HAP-1 (cell line): Measurements from ENCODE around the gene CHCT1.

Experiments used
- DNase-seq, 2 experiments: peaks; one replicate each; pipeline ENCODE4 v3.0.0-alpha.2; 2016 to 2020; ENCODE audit warnings: low spot score in 2 of 2
- H3K27me3 ChIP-seq: fragments of 250-450 bp; sonication (Bioruptor Pico); 2 replicates; pipeline ENCODE4 v1.5.1; 2020; ENCODE audit warnings: low read depth, mild to moderate bottlenecking, moderate library complexity
- H3K36me3 ChIP-seq: fragments of 250-450 bp; sonication (Bioruptor Pico); replicated peaks from 2 replicates; pipeline ENCODE4 v1.5.1; 2020; ENCODE audit warnings: mild to moderate bottlenecking
- H3K4me1 ChIP-seq: fragments of 250-450 bp; sonication (Bioruptor Pico); 2 replicates; pipeline ENCODE4 v1.5.1; 2020; ENCODE audit warnings: mild to moderate bottlenecking
- H3K4me3 ChIP-seq: fragments of 250-450 bp; sonication (Bioruptor Pico); 2 replicates; pipeline ENCODE4 v1.5.1; 2020; ENCODE audit warnings: mild to moderate bottlenecking, moderate library complexity
- H3K9me3 ChIP-seq: fragments of 250-450 bp; sonication (Bioruptor Pico); 2 replicates; pipeline ENCODE4 v1.5.1; 2020; ENCODE audit warnings: mild to moderate bottlenecking, moderate library complexity
- in situ Hi-C: fragments of 300-500 bp; cut with MboI; formaldehyde crosslinking; loops from 3 replicates; pipeline ENCODE4 v1.14.3; 2020; ENCODE audit warnings: low sequenced_read_pairs, inconsistent platforms, mixed read lengths

CHCT1 gene

GRCh38 chr17:60436676-60437075 is 14.4 kb downstream of the CHCT1 start:
- H3K36me3 ChIP-seq: no peaks in the 10 kb centered on the region
- H3K27me3 ChIP-seq: no peaks in the 10 kb centered on the region
- in situ Hi-C loops: loop anchor here (25.0 kb wide), 1 partner anchor 524 kb away; no protein-coding TSS in a partner anchor
- DNase-seq: no peak
- peaks cover 11% of the 10 kb centered on the region for H3K9me3 ChIP-seq
- peaks cover 9% of the 10 kb centered on the region for H3K4me1 ChIP-seq
- H3K4me3 ChIP-seq: no peak overlapping the region

GRCh38 chr17:60439501-60439900 is 17.2 kb downstream of the CHCT1 start:
- Histone ChIP-seq H3K4me3 (no peak overlapping the region), H3K27me3 (no peaks in the 10 kb centered on the region), H3K4me1 (peaks cover 14% of the 10 kb centered on the region), H3K36me3 (no peaks in the 10 kb centered on the region), H3K9me3 (no peaks in the 10 kb centered on the region)
- in situ Hi-C loops: loop anchor here (25.0 kb wide), 1 partner anchor 527 kb away; no protein-coding TSS in a partner anchor
- peak in 1 of 2 experiments; percentile 65 for DNase-seq

GRCh38 chr17:60442271-60443173 is 20.2 kb downstream of the CHCT1 start:
- peaks cover 12% of the 10 kb centered on the region for H3K4me1 ChIP-seq

GRCh38 chr17:60443713-60444112 is 21.4 kb downstream of the CHCT1 start:
- in situ Hi-C loops: loop anchor here (25.0 kb wide), 1 partner anchor 531 kb away; no protein-coding TSS in a partner anchor
- H3K4me1 ChIP-seq: peaks cover 12% of the 10 kb centered on the region
- 0 out of 2 replicates have a peak, but pooled peaks cover 3% of the 10 kb centered on the region for H3K36me3 ChIP-seq
- no peak for DNase-seq
- H3K27me3 ChIP-seq: no peaks in the 10 kb centered on the region
- no peaks in the 10 kb centered on the region for H3K9me3 ChIP-seq
- H3K4me3 ChIP-seq: no peak overlapping the region

More at GRCh38 chr17:60442271-60443173, 20.2 kb downstream of the CHCT1 start:
- Histone ChIP-seq H3K36me3 (0 out of 2 replicates have a peak, but pooled peaks cover 3% of the 10 kb centered on the region), H3K4me3 (no peak overlapping the region), H3K9me3 (no peaks in the 10 kb centered on the region), H3K27me3 (no peaks in the 10 kb centered on the region)
- no peak for DNase-seq
- in situ Hi-C loops: loop anchor here (25.0 kb wide), 1 partner anchor 530 kb away; no protein-coding TSS in a partner anchor

GRCh38 chr17:60445144-60445543 is 22.9 kb downstream of the CHCT1 start:
- in situ Hi-C loops: loop anchor here (25.0 kb wide), 1 partner anchor 533 kb away; no protein-coding TSS in a partner anchor
- Histone ChIP-seq H3K36me3 (0 out of 2 replicates have a peak, but pooled peaks cover 3% of the 10 kb centered on the region), H3K9me3 (no peaks in the 10 kb centered on the region), H3K4me1 (peaks cover 6% of the 10 kb centered on the region; the same call in 1 of the 2 replicates), H3K27me3 (no peaks in the 10 kb centered on the region), H3K4me3 (no peak overlapping the region)
- no peak for DNase-seq

DNA sequence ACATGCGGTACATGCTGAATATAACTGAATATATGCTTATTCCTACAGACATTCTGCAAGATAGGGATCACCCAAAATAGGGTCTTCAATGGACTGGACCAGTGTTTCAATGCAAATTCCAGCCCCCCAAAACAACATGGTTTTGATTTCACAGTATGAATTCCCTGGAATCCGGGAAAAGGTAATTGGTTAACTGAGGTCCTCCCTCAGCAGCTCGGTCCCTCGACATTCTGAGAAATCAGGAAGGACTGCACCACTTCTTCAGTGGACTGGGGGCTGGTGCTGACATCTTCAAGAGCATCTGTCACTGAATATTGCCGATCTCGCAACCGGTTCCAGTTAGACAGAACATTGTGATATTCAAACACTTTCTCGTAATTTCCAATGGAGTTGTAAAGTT is 25.1 kb downstream of the CHCT1 start:
- in situ Hi-C loops: loop anchor here (25.0 kb wide), 1 partner anchor 535 kb away; no protein-coding TSS in a partner anchor
- Histone ChIP-seq H3K4me1 (peaks cover 6% of the 10 kb centered on the region; the same call in 1 of the 2 replicates), H3K27me3 (no peaks in the 10 kb centered on the region), H3K36me3 (peaks cover 8% of the 10 kb centered on the region), H3K4me3 (no peak overlapping the region), H3K9me3 (no peaks in the 10 kb centered on the region)
- DNase-seq: no peak

- Histone ChIP-seq H3K27me3 (no peaks in the 10 kb centered on the region), H3K36me3 (peaks cover 16% of the 10 kb centered on the region), H3K4me3 (no peak overlapping the region), H3K9me3 (no peaks in the 10 kb centered on the region), H3K4me1 (0 out of 2 replicates have a peak, but pooled peaks cover 5% of the 10 kb centered on the region)
- in situ Hi-C loops: no loop called here
- no peak for DNase-seq
Observed at GRCh38 chr17:60451071-60451470, 28.8 kb downstream of the CHCT1 start.

DNA sequence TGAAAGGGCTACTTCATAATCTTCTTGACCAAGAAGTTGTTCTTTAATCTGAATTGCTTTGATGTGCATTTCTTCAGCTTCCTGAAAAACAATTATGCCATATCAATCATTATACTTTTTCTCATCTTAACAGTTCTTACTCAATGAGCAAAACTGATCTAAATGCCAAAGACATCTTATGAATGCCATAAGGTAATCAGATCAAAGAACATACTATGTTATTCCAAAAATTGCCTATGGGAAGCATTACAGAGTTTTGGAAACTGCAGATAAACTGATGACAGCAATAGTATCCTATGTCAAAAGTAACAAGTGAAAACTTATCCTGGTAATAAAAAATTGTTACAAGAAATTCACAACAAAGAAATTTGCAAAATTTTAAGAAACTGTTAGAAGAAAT is 29.7 kb downstream of the CHCT1 start:
- Histone ChIP-seq H3K27me3 (no peaks in the 10 kb centered on the region), H3K4me3 (no peak overlapping the region), H3K9me3 (0 out of 2 replicates have a peak, but pooled peaks cover under 1% of the 10 kb centered on the region), H3K36me3 (peaks cover 17% of the 10 kb centered on the region), H3K4me1 (0 out of 2 replicates have a peak, but pooled peaks cover 5% of the 10 kb centered on the region)
- no peak for DNase-seq
- in situ Hi-C loops: no loop called here

DNA sequence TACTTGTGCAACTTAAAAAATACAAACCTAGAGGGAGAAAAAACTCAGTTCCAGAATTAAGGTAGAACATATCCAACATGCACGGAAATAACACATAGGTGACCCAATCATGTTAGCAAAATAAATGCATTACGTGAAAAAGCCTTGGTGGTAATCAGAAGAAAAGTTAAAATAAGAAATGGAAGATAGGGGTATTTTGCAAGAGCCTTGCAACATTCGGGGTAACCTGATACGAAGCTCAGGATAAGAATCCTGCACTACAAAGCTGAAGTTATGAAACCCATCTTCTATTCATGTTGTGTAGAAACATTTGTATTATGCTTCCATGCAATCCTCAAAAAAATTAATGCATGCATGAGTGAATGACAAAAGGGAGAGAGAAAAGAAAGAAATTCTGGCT is 33.1 kb downstream of the CHCT1 start:
- H3K36me3 ChIP-seq: peaks cover 32% of the 10 kb centered on the region
- no peak overlapping the region for H3K4me3 ChIP-seq
- in situ Hi-C loops: no loop called here
- no peak for DNase-seq
- H3K27me3 ChIP-seq: no peaks in the 10 kb centered on the region
- H3K4me1 ChIP-seq: 0 out of 2 replicates have a peak, but pooled peaks cover 5% of the 10 kb centered on the region
- H3K9me3 ChIP-seq: 0 out of 2 replicates have a peak, but pooled peaks cover 4% of the 10 kb centered on the region

- H3K4me3 ChIP-seq: no peak overlapping the region
Observed at GRCh38 chr17:60457148-60457547, 34.9 kb downstream of the CHCT1 start.

GRCh38 chr17:60461584-60461983 is 39.3 kb downstream of the CHCT1 start:
- in situ Hi-C loops: no loop called here

More at GRCh38 chr17:60457148-60457547, 34.9 kb downstream of the CHCT1 start:
- H3K9me3 ChIP-seq: 0 out of 2 replicates have a peak, but pooled peaks cover 4% of the 10 kb centered on the region
- DNase-seq: no peak
- in situ Hi-C loops: no loop called here
- H3K4me1 ChIP-seq: 0 out of 2 replicates have a peak, but pooled peaks cover 5% of the 10 kb centered on the region
- no peaks in the 10 kb centered on the region for H3K27me3 ChIP-seq
- H3K36me3 ChIP-seq: peaks cover 38% of the 10 kb centered on the region

GRCh38 chr17:60463157-60463835 is 41.0 kb downstream of the CHCT1 start:
- in situ Hi-C loops: no loop called here
- no peak for DNase-seq
- Histone ChIP-seq H3K4me1 (no peaks in the 10 kb centered on the region), H3K9me3 (no peaks in the 10 kb centered on the region), H3K4me3 (no peak overlapping the region), H3K36me3 (peaks cover 27% of the 10 kb centered on the region), H3K27me3 (no peaks in the 10 kb centered on the region)

More at GRCh38 chr17:60461584-60461983, 39.3 kb downstream of the CHCT1 start:
- Histone ChIP-seq H3K9me3 (0 out of 2 replicates have a peak, but pooled peaks cover 4% of the 10 kb centered on the region), H3K4me3 (no peak overlapping the region), H3K4me1 (no peaks in the 10 kb centered on the region), H3K36me3 (peaks cover 35% of the 10 kb centered on the region), H3K27me3 (no peaks in the 10 kb centered on the region)
- DNase-seq: no peak

DNA sequence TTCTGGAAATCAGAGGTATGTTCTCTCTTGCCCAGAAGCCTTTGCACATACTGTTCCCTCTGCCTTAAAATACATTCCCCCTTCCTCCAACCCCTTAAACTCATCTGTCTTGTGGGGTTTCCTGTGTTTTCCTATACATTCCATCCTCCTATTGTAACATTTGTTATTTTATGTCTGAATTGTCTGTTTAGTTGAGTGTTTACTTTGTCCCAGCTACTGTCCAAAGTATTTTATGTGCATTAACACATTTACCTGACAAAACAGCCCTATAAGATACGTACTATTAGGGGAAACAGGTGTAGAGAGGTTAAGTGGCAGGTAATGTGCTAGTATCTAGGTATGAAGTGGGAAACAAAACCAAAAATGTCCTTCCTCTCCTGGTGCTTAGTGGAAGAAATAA is 42.1 kb downstream of the CHCT1 start:
- Histone ChIP-seq H3K27me3 (no peaks in the 10 kb centered on the region), H3K9me3 (no peaks in the 10 kb centered on the region), H3K4me3 (no peak overlapping the region), H3K36me3 (peaks cover 29% of the 10 kb centered on the region), H3K4me1 (peaks cover 1% of the 10 kb centered on the region)
- DNase-seq: no peak
- in situ Hi-C loops: no loop called here
